Glomerular visceral epithelial cell (primary cell): ENCODE data around the gene ADAM12.
"Not testable (repeated sequence)": the region's sequence is repeated elsewhere in the genome, so short reads cannot be mapped to it uniquely, and the experiment has no call there.

ENCODE experiments used
- DNase-seq: peaks from one replicate; pipeline ENCODE4 v3.0.0-alpha.2; 2016; ENCODE audit errors: extremely low spot score

Gene ADAM12

DNA sequence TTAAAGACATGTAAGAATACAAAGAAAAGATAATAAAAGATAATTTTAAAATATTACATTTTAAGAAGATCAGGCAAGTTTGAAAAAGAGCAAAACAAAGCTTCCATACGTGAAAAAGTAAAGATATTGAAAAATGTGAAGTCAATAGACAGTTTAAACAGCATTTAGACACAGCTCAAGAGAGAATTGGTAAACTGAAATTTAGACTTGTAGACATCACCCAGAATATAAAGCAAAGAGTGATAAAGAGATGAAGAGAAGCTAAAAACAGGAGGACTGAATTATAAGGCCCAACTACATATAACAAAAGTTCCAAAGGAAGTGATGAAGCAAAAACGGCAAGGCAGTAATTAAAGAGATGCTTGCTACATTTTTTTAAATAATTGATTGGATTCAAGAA, 13.8 kb downstream of the ADAM12 start:
- DNase-seq: no peak

DNA sequence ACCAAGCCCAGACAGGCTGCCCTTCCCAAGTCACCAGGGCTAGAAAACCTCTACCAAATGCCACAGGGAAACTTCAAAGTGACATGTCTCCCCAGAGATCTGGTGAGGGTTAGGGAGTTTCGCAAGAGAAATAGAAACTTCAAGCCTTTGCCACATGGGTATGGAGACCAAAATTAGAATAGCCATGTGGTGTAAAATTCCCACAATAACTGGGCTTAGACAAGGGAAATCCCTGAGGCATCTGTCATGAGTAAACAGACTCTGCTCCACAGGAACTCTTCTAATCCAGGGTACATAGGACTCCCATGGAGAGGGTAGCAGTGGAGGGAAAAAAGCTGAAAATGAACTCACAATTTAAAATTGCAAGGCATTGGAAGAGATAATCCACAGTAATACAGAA, 14.3 kb downstream of the ADAM12 start:
- DNase-seq: peak; percentile 16

DNA sequence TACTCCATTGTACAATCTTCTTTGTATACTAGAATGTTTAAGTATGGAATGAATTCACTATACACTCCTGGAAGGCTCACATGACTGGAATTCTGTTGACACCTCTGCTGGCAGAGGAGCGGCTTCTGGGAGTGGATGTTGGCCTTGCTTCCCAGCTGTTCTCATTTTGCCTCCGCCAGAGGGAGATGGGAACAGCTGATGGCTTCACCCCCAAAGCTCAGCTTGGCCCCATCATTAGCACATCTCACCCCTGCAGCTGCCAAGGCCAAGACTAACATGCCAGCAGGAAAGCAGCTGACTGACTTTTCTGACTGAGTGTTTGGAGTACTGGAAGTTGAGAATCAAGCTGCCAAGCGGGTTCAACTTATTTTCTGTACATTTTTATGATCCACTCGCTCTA, 15.1 kb downstream of the ADAM12 start:
- DNase-seq: no peak

DNA sequence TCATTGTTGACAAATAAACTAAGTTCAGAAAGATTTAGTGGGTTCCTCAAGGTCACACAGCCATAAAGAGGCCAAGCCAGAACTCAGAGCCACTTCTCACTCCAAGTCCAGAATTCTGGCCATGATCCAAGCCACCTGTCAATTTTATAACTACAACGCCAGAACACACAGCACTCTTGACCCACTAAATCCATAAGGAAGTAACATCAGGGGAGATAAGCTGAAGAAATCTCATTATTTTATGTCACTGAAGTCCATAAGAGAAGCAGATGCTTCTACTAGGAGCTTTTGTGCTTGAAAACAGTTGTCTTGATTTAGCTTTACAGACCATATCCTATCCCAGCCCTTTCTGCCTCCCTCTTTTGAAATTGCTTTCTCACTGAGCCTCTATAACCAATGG, 15.9 kb downstream of the ADAM12 start:
- DNase-seq: no peak

DNA sequence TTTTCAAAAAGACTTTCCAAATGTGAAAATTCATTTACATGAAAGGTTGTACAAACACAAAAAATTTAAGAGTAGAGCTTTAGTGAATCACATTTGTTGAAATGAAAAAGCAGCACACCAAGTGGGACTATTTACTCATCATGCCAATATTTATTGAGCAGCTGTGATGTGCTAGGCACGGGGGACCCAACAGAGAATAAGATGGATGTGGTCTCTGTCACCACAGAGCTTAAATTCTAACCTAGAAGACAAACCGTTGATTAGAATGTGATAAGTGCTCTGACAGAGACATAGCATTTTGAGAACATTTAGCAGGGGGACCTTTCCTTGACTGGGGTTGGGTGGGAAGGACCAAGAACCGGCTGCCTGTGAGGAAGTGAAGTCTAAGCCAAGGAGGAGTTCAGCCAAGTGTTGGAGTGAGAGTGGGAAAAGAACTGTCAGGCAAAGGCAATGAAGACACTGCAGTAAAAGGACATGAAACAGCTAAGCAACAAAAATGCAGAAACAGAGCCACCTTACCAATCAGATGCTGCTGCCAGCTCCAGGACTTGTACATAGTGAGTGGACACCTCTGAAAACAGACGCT, 19.1 kb downstream of the ADAM12 start:
- DNase-seq: no peak

GRCh38 chr10:126357169-126357568, 31.1 kb downstream of the ADAM12 start:
- DNase-seq: no peak

GRCh38 chr10:126353666-126354065, 34.6 kb downstream of the ADAM12 start:
- DNase-seq: no peak

DNA sequence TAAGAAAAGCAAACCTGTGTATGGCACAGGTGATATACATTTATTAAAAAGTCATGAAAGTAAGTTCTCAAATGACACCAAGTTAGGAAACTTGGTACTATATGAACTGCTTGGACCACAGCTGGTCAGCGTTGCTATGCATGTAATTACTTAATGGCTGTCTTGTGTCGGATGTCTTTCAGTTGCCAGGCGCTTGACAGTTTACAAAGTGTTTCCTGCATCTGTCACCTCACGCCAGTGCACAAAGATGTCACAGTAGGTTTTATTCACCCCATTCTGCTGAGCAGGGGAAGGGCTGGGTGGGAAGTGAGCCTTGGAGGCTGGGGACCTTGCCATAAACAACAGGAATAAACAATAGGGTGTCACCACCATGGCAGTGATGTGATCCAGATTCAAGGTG, 35.8 kb downstream of the ADAM12 start:
- DNase-seq: no peak

DNA sequence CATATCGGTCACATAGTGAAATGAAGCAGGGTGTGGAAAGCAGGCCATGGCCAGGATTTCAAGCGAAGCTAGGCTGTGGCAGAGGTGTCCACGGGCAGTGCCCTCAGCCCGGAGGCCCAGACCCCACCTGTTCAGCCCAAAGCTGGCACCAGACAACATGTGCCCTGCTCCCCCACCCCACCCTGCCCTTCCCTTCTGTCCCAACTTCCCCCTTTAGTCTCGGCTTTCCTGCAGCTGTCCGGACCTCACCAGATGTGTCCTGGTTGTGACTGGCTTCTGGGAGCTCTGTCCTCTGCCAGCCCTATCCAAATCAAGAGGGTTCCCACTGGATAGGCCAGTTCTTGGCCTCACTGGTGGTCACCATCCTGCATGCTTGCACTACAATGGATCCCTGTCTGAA, 37.3 kb downstream of the ADAM12 start:
- DNase-seq: no peak

GRCh38 chr10:126350216-126350992, 37.9 kb downstream of the ADAM12 start:
- peak; percentile 99 for DNase-seq

GRCh38 chr10:126349676-126350075, 38.6 kb downstream of the ADAM12 start:
- DNase-seq: no peak

GRCh38 chr10:126349101-126349500, 39.2 kb downstream of the ADAM12 start:
- DNase-seq: no peak

GRCh38 chr10:126343496-126343895, 44.8 kb downstream of the ADAM12 start:
- DNase-seq: not testable (repeated sequence)

- DNase-seq: no peak
These were observed 45.6 kb downstream of the ADAM12 start for GRCh38 chr10:126342680-126343079.

DNA sequence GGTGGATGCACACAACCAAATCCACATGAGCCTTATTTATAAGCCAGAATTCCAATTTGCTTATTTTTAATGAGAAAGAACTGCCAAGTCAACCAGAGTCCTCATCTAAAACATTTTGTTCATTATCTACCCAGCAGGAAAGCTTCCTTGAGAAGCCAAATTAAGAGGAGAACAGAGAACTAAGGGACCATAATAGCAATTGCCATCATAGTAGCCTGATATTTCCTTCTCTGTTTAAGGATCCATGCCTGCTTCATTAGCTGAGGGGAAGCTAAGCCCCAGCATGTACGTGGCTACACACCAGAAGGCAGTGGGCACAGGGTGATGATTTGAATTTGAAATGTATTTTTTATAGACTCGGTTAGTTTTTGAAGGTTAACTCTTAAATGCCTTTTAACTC, 46.8 kb downstream of the ADAM12 start:
- no peak for DNase-seq

- no peak for DNase-seq
These were observed 50.9 kb downstream of the ADAM12 start for GRCh38 chr10:126337251-126337810.

- no peak for DNase-seq
These were observed 51.5 kb downstream of the ADAM12 start for GRCh38 chr10:126336801-126337200.

DNA sequence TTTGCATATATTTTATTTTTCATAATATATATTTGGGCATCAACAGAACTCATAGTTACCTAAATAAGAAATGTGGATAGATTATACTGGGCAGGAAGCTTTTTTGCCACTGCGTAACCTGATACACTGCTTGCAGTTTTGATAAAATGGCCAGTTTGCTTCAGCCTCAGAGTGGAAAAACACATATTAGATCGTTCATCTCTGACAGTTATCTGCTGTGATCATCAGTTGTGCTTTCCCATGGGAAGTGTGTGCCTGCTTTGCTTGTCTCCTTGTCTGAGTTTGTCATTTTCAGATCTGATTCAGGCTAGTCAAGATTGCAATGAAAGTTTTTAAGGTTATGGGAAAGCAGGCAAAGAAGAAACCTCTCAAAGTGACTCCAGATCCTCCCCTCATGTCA, 54.0 kb downstream of the ADAM12 start:
- no peak for DNase-seq

DNA sequence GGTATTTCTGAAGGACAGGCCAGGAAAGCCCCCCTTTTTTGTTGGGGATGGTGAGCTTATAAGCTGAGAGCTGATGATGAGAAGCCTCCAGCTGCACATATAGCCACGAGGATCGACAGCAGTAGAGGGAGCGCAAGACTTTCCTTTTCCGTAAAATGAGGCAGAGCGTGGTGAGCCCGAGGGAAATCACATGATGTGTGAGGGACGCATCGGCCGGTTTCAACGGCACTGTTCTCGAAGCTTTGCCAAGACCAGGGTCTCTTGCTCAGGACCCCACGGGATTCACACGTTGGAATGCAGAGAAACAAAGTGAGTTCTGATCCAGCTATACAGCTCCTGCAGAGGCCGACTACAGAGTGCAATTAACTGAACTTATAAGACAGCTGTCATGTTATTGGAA, 55.7 kb downstream of the ADAM12 start:
- no peak for DNase-seq

- DNase-seq: peak; percentile 42
These were observed 57.2 kb downstream of the ADAM12 start for GRCh38 chr10:126331101-126331500.

- DNase-seq: no peak
These were observed 63.5 kb downstream of the ADAM12 start for GRCh38 chr10:126324826-126325225.

GRCh38 chr10:126321440-126321839, 66.8 kb downstream of the ADAM12 start:
- no peak for DNase-seq

DNA sequence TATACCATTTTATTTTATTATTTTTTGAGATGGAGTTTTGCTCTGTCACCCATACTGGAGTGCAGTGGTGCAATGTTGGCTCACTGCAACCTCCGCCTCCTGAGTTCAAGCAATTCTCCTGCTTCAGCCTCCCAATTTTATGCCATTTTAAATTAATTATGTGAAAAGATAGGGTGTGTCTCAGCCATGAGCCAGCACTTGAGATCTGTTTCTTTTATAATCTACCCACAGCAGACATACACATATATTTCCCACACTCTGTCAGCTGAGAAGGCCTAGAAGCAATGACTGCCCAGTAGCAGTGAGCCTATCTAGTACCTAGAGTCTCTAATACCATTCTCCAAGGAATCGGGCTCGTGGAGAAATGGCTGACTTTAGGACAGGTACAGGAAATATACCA, 70.5 kb downstream of the ADAM12 start:
- no peak for DNase-seq
